ENCODE results near the gene PPM1L.

- TF ChIP-seq GATA2 (IDR thresholded peaks at IDR 0.05; ENCODE audit: low read depth, low read length): no peak
- no peak for TF ChIP-seq GATA3 (IDR thresholded peaks at IDR 0.05; ENCODE audit: low read depth, low read length)
Observed at GRCh38 chr3:161082063-161082462, 326.0 kb downstream of the PPM1L start.
